SK-N-SH treated with all-trans-retinoic acid at 6 μM for 48 hours (cell line): ENCODE measurements around the gene FAM110A.
"Not testable (repeated sequence)": the region's sequence is repeated elsewhere in the genome, so short reads cannot be mapped to it uniquely, and the experiment has no call there.

ENCODE experiments used
- ATAC-seq: fragments of 200-7000 bp; cut with Tn5 transposase; 3 replicates; pipeline ENCODE4 v1.9.1; 2020; ENCODE audit warnings: mild to moderate bottlenecking, moderate library complexity
- ARNTL ChIP-seq: fragments of 450-650 bp; formaldehyde crosslinking; IDR thresholded peaks from 2 replicates; pipeline ENCODE4 v1.5.0; 2020; ENCODE audit warnings: low read depth, mild to moderate bottlenecking, moderate library complexity, borderline replicate concordance
- CSDC2 ChIP-seq: fragments of 250-450 bp; sonication (Bioruptor Pico); IDR thresholded peaks from 2 replicates; pipeline ENCODE4 v1.5.0; 2020; ENCODE audit warnings: mild to moderate bottlenecking, moderate library complexity
- GLIS3 ChIP-seq: fragments of 250-450 bp; sonication (Bioruptor Pico); IDR thresholded peaks from 2 replicates; pipeline ENCODE4 v1.5.0; 2020; ENCODE audit warnings: mild to moderate bottlenecking, moderate library complexity
- ISL1 ChIP-seq: fragments of 250-450 bp; sonication (Bioruptor Pico); IDR thresholded peaks from 2 replicates; pipeline ENCODE4 v2.1.2; 2022; ENCODE audit warnings: mild to moderate bottlenecking, moderate library complexity
- OSR1 ChIP-seq: fragments of 250-450 bp; sonication (Bioruptor Pico); IDR thresholded peaks from 2 replicates; pipeline ENCODE4 v1.8.0; 2022; ENCODE audit warnings: moderate library complexity, mild to moderate bottlenecking, inconsistent platforms
- PPARA ChIP-seq: fragments of 250-450 bp; sonication (Bioruptor Pico); IDR thresholded peaks from 2 replicates; pipeline ENCODE4 v1.5.0; 2020; ENCODE audit warnings: mild to moderate bottlenecking, borderline replicate concordance
- SNAI2 ChIP-seq: fragments of 250-450 bp; sonication (Bioruptor Pico); IDR thresholded peaks from 2 replicates; pipeline ENCODE4 v1.5.0; 2020; ENCODE audit warnings: mild to moderate bottlenecking, moderate library complexity
- TOX ChIP-seq: fragments of 250-450 bp; sonication (Bioruptor Pico); IDR thresholded peaks from 2 replicates; pipeline ENCODE4 v1.8.0; 2021; ENCODE audit warnings: mild to moderate bottlenecking, moderate library complexity, borderline replicate concordance
- ZC3H10 ChIP-seq: fragments of 250-450 bp; sonication (Bioruptor Pico); IDR thresholded peaks from 2 replicates; pipeline ENCODE4 v1.5.1; 2021; ENCODE audit warnings: mild to moderate bottlenecking, moderate library complexity
- ZFP3 ChIP-seq: fragments of 250-450 bp; sonication (Bioruptor Pico); IDR thresholded peaks from 2 replicates; pipeline ENCODE4 v1.5.0; 2020; ENCODE audit warnings: mild to moderate bottlenecking, moderate library complexity
- ZNF70 ChIP-seq: fragments of 450-650 bp; formaldehyde crosslinking; IDR thresholded peaks from 2 replicates; pipeline ENCODE4 v1.5.0; 2020; ENCODE audit warnings: mild to moderate bottlenecking, moderate library complexity
- ZNF8 ChIP-seq: fragments of 450-650 bp; formaldehyde crosslinking; IDR thresholded peaks from 2 replicates; pipeline ENCODE4 v1.5.0; 2020; ENCODE audit warnings: mild to moderate bottlenecking, moderate library complexity
- TF ChIP-seq, protein P1 (sequence below): fragments of 250-450 bp; sonication (Bioruptor Pico); IDR thresholded peaks from 2 replicates; pipeline ENCODE4 v1.5.1; 2020; ENCODE audit warnings: low read depth, mild to moderate bottlenecking, moderate library complexity
- TF ChIP-seq, protein P2 (sequence below): fragments of 250-450 bp; sonication (Bioruptor Pico); IDR thresholded peaks from 2 replicates; pipeline ENCODE4 v1.5.1; 2021; ENCODE audit warnings: mild to moderate bottlenecking, moderate library complexity
- TF ChIP-seq, protein P3 (sequence below): fragments of 250-450 bp; sonication (Bioruptor Pico); IDR thresholded peaks from 2 replicates; pipeline ENCODE4 v1.8.0; 2020; ENCODE audit warnings: mild to moderate bottlenecking, moderate library complexity, borderline replicate concordance
- TF ChIP-seq, protein P4 (sequence below): fragments of 250-450 bp; sonication (Bioruptor Pico); IDR thresholded peaks from 2 replicates; pipeline ENCODE4 v1.5.0; 2020; ENCODE audit warnings: mild to moderate bottlenecking, moderate library complexity

FAM110A gene

DNA sequence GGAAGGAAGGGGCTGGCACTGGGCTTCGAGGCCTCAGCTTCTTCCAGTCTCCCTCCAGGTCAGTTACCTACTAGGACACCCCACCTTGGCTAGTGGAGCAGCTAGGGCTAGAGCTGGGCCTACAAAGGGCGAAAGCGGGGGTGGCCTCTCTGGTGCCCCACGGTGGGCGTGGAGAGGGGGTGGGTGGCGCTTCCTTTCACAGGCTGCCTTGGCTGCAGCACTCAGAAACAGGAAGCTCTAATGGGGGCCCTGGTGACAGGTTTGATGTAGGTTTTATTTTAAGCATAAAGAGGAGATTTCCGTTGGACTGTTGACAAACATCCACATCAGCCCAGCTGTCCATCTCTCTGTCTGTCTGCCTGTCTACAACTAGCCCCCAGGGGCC lies 13.4 kb downstream of the FAM110A start:
- TF ChIP-seq GLIS3 (CRISPR knock-in tag) = no peak
- TF ChIP-seq ZNF70 (CRISPR knock-in tag) = no peak
- no peak for TF ChIP-seq SNAI2 (CRISPR knock-in tag)
- TF ChIP-seq ARNTL (CRISPR knock-in tag) = no peak
- no peak for ATAC-seq

DNA sequence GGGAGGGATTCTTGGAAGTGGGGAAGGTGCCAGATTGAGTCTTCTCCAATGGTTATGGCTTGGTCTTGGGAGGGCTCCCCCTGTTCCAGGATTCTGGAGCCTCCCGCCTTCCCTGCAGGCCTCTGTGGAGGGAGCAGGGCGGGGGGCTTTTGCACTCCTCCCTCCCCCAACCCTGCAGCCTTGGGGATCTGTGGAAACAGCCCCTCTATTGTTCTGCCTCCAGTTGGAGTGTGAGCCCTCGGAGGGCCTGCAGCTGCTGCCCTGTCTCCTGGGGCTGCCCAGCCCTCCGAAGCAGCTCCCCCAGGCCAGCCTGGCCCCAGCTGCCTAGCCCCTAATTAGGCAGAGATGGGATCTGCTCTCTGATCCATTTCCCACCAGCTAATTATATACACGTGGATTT lies 14.7 kb downstream of the FAM110A start:
- no peak for ATAC-seq

DNA sequence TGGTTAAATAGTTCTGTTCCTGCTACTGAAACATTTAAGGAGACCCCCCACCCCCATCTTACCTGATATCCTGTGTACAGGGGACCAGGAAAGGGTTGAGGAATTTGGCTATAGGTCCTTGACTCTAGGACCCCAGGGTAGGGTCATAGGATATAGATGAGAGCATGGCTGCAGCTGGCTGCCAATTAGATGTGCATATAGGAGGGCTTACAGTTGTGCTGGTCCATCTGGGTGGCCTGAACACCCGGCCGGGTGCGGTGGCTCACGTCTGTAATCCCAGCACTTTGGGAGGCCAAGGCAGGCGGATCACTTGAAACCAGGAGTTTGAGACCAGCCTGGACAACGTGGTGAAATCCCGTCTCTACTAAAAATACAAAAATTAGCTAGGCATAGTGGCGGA lies 15.2 kb downstream of the FAM110A start:
- not testable (repeated sequence) for ATAC-seq

More for the DNA sequence above, 14.7 kb downstream of the FAM110A start:
- TF ChIP-seq ZC3H10 (CRISPR knock-in tag) (no peak), CSDC2 (CRISPR knock-in tag) (no peak)
- TF ChIP-seq, protein P1, sequence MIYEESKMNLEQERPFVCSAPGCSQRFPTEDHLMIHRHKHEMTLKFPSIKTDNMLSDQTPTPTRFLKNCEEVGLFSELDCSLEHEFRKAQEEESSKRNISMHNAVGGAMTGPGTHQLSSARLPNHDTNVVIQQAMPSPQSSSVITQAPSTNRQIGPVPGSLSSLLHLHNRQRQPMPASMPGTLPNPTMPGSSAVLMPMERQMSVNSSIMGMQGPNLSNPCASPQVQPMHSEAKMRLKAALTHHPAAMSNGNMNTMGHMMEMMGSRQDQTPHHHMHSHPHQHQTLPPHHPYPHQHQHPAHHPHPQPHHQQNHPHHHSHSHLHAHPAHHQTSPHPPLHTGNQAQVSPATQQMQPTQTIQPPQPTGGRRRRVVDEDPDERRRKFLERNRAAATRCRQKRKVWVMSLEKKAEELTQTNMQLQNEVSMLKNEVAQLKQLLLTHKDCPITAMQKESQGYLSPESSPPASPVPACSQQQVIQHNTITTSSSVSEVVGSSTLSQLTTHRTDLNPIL (CRISPR knock-in tag) = no peak

DNA sequence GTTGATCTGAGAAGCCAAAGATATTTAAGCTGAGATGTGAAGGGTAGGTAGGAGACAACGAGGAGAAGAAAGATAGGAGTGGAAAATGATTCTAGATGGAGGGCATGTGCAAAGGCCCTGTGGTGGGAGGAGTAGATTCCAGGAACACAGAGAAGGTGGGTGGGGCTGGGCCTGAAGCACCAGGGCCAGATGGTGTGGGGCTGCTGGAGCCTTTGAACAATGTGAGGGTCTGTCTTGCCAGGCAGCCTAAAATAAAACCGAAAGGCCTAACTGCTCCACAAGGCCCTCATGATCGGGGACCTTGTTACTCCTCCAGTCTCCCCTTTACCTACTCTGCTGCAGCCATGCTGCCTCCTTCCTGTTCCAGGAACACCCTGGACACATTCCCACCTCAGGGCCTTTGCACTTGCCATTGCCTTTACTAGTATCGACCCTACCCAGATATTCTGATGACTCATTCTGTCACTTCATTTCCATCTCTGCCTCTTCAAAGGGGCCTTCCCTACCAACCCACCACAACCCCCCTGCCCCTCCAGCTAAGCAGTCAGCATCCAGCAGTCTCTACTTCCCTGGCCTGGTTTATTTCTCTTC lies 20.0 kb downstream of the FAM110A start:
- TF ChIP-seq ZFP3 (CRISPR knock-in tag) (no peak), SNAI2 (CRISPR knock-in tag) (no peak), ZNF70 (CRISPR knock-in tag) (no peak), TOX (CRISPR knock-in tag) (no peak), ZNF8 (CRISPR knock-in tag) (no peak), ISL1 (CRISPR knock-in tag) (no peak), ZC3H10 (CRISPR knock-in tag) (no peak), GLIS3 (CRISPR knock-in tag) (no peak), ARNTL (CRISPR knock-in tag) (no peak), OSR1 (CRISPR knock-in tag) (no peak), PPARA (CRISPR knock-in tag) (no peak)
- TF ChIP-seq, protein P2, sequence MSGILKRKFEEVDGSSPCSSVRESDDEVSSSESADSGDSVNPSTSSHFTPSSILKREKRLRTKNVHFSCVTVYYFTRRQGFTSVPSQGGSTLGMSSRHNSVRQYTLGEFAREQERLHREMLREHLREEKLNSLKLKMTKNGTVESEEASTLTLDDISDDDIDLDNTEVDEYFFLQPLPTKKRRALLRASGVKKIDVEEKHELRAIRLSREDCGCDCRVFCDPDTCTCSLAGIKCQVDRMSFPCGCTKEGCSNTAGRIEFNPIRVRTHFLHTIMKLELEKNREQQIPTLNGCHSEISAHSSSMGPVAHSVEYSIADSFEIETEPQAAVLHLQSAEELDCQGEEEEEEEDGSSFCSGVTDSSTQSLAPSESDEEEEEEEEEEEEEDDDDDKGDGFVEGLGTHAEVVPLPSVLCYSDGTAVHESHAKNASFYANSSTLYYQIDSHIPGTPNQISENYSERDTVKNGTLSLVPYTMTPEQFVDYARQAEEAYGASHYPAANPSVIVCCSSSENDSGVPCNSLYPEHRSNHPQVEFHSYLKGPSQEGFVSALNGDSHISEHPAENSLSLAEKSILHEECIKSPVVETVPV (CRISPR knock-in tag) = no peak
- TF ChIP-seq, protein P3, sequence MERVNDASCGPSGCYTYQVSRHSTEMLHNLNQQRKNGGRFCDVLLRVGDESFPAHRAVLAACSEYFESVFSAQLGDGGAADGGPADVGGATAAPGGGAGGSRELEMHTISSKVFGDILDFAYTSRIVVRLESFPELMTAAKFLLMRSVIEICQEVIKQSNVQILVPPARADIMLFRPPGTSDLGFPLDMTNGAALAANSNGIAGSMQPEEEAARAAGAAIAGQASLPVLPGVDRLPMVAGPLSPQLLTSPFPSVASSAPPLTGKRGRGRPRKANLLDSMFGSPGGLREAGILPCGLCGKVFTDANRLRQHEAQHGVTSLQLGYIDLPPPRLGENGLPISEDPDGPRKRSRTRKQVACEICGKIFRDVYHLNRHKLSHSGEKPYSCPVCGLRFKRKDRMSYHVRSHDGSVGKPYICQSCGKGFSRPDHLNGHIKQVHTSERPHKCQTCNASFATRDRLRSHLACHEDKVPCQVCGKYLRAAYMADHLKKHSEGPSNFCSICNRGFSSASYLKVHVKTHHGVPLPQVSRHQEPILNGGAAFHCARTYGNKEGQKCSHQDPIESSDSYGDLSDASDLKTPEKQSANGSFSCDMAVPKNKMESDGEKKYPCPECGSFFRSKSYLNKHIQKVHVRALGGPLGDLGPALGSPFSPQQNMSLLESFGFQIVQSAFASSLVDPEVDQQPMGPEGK = no peak
- TF ChIP-seq, protein P1 (CRISPR knock-in tag) = no peak
- TF ChIP-seq, all 23 proteins: peak for 0
- ATAC-seq = no peak

DNA sequence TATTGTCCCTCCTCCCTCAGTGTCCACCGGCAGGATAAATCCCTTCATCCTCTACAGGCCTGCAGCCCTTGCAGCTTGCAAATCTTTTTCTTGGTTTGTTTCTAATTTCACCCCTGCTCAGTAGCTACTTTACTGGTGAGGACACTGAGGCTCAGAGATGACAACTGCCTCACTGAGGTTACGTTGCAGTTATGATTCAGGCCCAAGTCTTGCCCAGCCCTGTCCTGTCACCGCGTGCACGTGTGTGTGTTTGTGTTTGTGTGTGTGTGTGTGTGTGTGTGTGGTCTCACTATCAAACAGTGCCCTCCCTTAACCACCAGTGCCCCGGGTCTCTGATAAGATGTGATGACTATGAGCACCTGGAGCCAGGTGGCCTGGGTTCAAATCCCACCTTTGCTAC lies 21.1 kb downstream of the FAM110A start:
- no peak for ATAC-seq

More for the DNA sequence above, 21.1 kb downstream of the FAM110A start:
- TF ChIP-seq ZFP3 (CRISPR knock-in tag) = no peak
- TF ChIP-seq, protein P1 (CRISPR knock-in tag) = no peak
- TF ChIP-seq, protein P4, sequence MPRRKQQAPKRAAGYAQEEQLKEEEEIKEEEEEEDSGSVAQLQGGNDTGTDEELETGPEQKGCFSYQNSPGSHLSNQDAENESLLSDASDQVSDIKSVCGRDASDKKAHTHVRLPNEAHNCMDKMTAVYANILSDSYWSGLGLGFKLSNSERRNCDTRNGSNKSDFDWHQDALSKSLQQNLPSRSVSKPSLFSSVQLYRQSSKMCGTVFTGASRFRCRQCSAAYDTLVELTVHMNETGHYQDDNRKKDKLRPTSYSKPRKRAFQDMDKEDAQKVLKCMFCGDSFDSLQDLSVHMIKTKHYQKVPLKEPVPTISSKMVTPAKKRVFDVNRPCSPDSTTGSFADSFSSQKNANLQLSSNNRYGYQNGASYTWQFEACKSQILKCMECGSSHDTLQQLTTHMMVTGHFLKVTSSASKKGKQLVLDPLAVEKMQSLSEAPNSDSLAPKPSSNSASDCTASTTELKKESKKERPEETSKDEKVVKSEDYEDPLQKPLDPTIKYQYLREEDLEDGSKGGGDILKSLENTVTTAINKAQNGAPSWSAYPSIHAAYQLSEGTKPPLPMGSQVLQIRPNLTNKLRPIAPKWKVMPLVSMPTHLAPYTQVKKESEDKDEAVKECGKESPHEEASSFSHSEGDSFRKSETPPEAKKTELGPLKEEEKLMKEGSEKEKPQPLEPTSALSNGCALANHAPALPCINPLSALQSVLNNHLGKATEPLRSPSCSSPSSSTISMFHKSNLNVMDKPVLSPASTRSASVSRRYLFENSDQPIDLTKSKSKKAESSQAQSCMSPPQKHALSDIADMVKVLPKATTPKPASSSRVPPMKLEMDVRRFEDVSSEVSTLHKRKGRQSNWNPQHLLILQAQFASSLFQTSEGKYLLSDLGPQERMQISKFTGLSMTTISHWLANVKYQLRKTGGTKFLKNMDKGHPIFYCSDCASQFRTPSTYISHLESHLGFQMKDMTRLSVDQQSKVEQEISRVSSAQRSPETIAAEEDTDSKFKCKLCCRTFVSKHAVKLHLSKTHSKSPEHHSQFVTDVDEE (CRISPR knock-in tag) = no peak
